HG03565 (cell line): ENCODE data around the gene RPH3AL.

Experiments
- ATAC-seq: cut with Tn5 transposase; IDR thresholded peaks from one replicate; pipeline ENCODE4 v1.9.1; 2021; ENCODE audit warnings: mild to moderate bottlenecking, moderate library complexity; ENCODE audit not compliant: unreplicated experiment

RPH3AL gene

DNA sequence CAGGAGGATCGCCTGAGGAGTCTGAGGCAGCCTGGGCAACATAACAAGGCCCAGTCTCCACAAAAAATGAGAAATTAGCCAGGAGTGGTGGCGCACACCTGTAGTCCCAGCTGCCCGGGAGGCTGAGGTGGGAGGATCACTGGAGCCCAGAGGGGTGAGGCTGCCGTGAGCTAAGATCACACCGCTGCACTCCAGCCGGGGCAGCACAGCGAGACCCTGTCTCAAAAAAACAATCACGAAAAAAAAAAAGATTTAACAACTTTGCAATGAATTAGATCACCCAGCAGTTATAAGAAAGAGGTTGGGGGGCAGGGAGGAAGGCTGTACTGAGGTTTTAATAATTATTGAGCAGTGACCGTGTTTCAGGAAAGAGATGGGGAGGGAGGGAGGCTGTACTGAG lies 49.4 kb downstream of the RPH3AL start:
- no peak for ATAC-seq

DNA sequence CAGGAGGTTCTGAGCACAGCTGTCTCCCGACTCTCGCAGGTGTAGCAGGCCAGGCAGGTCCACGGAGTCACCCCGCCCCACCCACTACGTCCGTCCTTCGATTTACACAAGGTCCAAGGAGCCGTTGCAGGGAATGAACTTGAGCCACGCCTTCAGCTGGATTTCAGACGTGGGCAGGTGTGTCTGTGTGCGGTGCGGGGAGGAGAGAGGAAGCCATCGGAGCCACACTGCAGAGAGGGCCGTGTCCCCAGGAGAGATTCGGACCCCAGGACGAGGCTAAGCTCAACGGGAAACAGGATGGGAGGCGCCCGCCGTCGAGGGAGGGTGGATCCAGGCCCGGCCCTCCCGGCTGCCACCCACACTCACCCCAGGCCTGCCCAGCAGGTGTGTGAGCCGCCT lies 50.3 kb downstream of the RPH3AL start:
- ATAC-seq: no peak

DNA sequence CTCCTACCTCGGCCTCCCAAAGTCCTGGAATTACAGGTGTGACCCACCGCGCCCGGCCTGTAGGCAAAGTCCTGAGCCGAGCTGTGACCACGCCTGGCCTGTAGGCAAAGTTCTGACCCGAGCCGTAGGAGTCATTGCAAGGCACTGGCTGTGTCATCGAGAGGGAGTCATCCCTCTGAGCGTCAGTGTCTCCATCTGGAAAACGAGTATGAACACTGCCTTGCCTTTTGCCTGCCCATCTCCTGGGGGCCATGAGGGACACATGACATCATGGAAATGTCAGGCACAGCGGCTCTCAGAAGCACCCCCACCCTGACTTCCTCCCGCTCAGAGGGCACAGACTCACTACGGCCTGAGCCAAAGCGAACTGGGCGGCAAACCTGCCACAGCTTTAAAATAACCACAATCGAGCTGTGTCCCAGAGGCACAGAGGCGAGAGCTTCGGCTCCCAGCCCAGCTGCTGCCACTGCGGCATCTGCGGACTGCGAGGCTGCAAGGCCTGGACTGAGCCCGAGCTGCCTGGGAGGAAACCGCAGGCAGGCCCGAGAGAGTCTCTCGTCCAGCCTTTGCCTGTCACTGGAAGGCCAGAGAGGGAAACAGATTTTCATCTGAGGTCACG lies 50.8 kb downstream of the RPH3AL start:
- ATAC-seq: no peak

DNA sequence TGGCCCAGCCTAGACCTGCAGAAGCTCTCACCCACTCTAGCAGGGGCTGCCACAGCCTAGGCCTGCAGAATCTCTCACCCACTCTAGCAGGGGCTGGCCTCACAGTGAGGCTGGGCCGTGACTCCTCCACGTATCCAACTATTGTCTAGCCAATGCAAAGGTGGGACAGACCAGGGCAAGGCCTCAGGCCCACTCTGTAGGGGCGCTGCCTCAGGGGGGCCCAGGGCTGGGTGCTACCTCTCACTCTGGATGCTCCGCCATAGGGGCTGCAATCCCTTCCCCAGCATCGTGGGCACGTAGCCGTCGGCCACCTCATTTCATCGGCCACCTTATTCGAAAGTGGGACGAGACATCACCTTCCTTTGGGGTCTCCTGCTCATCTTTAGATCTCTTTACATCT lies 51.7 kb downstream of the RPH3AL start:
- no peak for ATAC-seq

DNA sequence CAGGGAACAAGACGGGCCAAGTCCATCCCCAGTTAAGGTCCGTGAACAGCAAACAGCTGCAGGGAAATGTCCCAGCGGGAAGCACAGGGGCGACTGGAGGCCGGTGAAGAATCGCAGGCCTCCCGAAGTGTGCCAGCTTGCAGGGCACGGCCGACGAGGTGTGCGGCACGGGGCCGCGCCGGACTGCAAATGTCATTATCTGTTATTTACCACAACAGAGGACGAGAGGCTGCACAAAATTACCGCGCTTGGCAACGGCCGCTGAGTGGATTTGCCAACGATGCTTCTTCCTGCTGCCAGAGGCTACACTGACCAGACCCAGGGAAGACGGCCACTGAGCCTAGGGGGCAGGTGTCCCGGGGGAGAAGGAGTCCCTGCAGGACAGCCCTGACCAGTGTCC lies 53.1 kb downstream of the RPH3AL start:
- ATAC-seq: no peak

DNA sequence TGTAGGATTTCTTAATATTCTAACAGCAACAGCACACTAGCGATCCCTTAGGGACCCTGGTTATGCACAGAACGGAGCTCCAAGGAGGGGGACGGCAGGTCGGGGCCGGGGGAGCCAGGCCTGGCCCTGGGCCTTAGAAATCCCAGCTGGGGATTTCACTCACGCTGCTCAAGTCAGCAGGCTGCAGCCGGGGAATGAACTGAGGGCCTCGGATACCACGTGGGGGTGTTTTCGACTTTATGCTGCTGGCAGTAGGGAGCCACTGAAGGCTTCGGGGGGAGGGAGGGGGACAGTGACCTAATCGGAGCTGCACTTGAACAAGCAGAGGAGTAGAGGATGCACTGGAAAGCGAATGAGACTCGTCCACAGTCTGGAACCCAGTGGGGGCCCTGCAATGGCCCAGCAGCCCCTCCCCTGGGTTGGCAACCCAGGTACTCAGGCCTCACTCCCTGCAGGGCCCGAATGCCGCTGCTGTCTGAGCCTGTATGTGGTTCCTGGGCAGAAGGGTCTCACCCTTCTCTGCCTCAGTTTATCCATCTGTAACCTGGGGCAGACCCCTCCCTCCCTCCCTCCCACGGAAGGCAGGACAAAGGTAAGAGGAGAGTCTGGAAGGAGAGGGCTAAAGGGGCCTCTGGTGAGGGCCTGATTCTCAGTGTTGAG lies 53.7 kb downstream of the RPH3AL start:
- no peak for ATAC-seq

DNA sequence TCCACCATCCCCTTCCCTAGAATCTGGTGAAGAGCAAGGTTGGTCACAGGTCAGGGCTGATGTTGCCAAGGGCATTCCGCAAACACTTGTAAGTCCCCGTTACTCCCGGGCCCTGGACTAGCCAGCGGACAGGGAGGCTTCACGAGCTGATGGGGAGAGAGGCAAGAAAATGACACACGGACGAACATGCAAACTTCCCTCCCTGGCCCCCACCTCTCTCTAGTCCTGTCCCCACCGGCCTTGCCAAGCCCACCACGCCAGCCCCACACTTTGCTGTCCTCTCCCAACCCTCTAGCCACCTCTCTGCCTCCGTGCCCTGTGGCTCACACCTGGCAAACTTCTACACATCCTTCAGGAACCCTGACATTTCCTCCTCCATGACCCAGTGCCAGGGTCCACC lies 54.8 kb downstream of the RPH3AL start:
- ATAC-seq: no peak

DNA sequence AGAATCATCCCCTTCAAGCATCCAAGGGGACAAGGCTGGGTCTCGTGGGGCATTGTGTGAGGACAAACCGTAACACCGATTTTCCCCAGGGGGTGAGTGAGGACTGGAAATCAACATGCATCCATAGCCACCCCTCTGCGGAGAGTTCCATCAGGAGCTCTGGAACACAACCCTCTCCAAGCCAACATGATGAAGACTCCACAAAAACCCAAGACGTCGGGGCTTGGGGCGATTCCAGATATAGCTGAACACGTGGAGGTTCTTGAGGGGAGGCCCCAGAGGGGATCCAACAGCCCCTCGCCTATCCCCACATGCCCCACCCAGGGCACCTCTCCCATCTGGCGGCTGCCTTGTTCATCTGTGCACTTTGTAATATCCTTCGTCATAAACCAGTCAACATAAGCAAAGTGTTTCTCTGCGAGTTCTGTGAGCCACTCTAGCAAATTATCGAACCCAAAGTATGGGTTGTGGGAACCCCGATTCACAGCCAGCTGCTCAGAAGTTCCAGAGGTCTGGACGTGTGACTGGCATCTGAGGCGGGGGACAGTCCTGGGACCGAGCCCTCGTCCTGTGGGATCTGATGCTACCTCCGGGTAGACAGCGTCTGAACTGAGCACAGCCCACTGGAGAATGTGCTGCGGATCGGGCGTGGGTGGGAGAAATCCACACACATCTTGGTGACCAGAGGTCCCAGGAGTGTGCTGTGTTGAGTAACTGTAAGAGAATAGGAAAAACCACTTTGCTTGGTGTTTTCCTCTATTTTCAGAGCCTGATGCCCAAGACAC lies 55.5 kb downstream of the RPH3AL start:
- ATAC-seq: no peak

DNA sequence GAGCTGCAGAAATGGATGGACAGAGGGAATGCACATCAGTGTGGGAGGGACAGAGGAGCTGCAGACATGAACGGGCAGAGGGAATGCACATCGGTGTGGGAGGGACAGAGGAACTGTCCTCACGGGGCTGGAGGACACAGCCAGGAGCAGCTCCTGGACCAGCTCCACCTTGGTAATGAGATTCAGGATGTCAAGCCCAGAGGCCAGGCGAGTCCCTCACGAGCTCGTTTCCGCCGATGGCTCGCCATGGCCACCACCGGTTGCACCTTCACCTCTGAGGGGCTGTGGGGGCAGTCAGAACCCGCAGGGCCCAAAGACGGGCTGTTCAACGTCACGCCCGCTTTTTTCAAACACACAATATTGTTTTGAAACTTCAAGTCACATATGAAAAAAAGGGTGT lies 56.2 kb downstream of the RPH3AL start:
- no peak for ATAC-seq

DNA sequence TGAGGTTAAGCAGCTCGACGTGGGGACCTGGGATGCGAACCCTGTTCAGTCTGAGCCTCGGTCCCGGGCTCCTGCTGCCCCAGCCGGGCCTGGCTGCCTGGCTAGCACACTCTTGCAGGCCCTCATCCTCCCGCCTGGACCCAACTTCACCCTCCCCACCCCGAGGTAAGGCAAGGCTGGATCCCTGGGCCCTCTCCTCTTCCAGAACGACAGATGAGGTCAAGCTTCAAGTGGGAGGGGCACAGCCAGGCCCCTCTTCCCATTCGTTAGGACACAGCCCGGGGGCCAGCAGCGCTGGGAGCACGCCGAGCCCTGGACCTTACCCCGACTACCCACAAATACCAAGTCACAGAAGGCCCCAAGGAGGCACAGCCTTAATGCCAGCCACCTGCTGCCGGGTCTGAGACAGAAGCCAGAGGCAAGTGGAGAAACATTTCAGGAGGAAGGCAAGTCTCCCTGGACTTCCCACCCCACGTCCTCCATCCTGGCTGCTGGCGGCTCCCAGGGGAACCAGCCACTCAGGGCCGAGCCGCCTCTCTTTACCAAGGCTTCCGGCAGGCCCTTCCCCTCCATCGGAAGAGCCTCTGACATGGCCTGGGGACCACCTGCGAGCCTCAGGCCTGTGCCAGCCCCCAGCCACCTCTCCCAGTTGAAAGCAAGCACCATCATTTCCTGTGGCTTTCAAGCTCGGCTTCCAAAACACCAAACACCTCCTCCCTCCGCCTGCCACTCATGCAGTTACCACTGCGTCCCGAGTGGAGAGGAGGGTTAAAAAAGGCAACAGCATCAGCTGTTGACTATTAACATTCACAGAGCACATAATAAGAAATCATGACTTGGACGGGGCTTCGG lies 59.9 kb downstream of the RPH3AL start:
- no peak for ATAC-seq

DNA sequence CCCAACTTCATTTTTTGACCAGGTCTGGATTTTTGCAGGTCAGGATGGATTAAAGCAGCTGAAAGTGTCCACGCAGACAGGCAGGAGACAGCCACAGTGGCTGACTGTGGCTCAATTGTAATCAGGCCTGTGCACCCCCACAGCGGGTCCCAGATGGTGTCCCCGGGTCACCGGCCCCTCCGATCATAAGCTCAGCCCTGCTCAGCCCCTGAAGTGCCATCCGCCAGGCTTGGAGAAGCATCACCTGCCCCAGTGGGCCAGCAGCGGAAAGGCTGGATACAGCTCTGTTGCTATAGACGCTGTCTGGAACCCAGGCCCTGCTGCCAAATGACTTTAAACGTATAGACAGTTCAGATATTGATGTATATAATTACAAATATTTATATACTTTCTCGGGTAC lies 60.6 kb downstream of the RPH3AL start:
- ATAC-seq: no peak

DNA sequence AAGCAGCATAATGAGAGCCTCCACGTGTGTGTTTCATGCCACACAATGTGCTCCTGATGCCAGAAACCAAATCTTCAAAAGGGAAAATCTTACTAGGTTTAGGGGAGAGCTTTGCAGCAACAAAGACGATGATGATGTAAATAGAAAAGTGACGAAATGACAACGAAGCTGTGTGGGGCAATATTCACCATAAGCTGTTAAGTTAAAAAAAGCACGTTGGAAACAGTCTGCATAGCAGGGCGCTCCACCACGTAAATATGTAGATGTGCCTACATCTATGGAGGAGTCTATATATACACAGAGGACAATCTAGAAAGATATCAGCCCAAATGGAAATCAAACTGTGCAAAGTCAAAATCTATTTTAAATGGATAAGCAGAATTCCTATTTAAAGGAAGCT lies 61.0 kb downstream of the RPH3AL start:
- no peak for ATAC-seq

DNA sequence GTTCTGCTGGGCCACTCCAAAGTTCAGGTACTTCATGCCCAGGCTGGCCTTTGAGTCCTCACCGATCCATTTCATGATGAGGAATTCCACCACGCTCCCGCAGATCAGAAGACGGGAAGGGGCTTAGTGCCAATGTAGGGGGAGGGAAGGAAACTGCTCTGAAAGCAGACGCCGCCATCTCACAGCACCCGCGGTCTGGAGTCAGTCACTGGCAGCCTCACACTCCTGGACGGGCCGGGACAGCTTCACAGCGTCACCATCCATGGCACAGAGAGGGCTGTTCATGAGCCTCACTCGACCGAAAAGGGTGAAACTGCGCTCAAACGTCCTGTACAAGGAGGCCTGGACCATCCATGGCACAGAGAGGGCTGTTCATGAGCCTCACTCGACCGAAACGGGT lies 62.0 kb downstream of the RPH3AL start:
- ATAC-seq: no peak

DNA sequence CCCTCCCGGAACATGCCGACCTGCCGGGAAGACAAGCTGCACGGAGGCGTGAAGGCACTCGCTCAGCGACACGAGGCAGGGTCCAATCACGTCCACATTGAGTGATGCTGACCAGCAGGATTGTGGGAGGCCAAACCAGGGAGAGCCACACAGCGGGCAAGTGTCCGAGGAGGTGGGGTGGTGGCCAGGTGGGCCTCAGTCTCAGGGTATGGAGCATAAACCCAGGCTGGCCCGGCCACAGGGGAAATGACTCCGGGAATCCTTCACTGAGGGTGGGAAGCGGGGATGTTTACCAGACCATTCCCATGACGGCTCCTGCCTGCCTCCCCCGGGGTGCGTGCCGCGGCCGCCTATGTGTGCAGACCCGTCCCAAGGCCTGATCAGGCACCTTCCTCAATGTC lies 62.5 kb downstream of the RPH3AL start:
- no peak for ATAC-seq

DNA sequence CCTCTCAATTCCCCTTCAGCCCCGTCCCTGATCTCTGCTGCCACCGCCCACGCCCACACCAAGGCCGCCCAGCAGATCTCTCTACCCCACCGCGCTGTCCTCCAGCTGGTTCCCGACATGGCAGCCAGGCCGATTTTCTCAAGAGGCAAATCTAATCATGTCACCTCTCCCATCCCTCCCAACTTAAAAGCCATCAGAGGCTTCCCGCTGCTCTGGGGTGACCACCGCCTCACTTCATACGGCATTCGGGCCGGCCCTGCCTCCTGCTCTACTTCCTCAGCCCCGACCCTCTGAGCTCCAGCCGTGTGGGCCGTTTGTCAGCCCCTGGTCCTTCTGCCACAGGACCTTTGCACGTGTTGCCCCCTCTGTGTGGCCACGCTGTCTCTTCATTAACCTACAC lies 63.2 kb downstream of the RPH3AL start:
- no peak for ATAC-seq

DNA sequence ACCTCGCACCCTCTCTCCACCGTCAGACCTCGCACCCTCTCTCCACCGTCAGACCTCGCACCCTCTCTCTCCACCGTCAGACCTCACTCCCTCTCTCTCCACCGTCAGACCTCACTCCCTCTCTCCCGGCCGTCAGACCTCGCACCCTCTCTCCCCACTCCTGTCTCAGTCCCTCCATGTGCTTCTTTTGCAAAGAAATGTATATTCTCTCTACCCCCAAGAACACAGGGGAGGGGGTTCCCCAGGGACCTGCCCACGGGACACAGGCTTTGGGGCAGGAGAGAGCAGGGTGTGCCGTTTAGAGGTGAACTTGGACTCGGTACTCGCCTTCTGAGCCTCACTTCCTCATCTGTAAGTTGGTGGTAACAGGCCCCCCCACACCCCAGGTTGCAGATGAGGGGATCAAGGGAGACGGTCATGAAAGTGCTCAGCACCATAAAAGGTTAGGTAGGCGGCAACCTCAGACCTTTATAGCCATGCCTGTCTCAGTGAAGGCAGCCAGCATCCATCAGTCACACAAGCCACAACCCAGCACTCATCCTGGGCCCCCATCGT lies 63.7 kb downstream of the RPH3AL start:
- ATAC-seq: no peak

DNA sequence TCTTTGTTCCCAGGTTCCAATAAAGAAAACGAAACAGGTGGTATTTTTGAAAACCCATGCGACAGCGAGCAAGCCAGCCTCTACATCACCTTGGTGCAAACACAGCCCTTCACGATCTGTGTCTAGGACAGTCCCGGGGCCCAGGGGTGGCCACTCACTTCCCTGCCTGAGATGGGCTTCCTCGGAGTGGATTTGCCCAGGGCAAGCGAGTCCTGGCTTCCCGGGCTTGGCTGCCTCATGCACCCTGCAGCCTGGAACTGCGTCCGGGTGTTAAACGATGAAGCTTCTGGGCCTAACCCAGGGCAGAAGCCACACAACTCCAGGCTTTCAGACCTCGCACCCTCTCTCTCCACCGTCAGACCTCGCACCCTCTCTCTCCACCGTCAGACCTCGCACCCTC lies 66.0 kb downstream of the RPH3AL start:
- ATAC-seq: no peak

DNA sequence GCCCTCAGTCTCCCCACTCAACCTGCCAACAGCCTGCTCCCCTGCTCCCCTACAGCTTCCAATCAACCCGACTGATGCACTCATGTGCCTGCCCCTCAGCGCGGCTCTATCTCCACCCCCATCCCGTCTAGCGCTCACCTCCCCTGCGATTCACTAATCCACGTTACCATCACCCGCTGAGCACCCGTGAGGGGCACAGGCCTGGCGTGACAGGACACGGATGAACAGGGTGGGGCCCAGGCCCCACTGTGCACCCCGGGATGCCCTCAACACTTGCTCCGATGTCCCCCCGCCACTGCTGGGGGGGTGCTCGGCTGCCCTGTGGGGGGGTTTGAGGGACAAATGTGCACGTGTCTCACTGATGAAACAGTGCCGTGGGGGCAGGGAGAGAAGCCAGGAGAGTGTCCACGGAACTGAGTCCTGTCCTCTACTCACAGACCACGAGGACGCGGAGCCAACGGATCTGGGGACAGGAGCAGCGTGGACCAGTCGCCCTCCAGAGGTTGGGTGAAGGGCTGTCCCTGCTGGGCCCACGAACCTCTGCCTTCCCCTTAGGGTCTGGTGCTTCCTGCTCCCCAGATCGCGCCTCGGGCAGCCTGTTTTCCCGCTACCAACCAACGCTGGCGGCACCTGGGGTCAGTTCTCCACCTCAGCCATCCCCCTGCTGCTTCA lies 66.7 kb downstream of the RPH3AL start:
- no peak for ATAC-seq

DNA sequence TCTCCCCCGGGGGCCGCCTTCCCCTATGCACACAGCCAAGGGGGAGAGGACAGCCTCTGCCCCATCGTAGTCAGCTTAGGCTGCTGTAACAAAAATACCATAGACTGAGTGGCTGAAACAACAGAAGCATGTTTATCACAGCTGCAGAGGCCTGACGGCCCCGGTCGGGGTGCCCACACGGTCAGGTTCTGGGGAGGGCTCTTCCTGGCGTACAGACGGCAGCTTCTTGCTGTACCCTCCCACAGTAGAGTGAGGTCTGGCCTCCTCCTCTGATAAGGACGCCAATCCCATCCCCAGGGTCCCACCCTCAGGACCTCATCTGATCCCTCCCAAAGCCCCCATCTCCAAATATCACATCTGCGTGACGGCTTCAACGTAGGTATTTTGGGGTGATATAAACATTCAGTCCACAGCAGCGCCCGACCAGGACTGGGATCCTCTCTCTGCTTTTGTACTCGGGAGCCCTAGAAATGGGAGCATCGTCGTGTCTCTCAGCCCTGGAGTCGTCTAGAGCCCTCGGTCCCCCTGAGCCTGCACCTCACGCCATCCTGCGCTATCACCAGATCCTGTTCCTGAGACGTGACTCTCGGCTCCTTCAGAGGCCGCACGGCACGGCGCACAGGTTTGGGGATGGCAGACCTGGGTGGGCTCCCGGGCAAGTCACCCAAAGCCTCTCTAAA lies 67.8 kb downstream of the RPH3AL start:
- ATAC-seq: no peak
